Peyer's patch (tissue), 4 donors: ENCODE results near the gene CADM3.

Source experiments
- CTCF ChIP-seq, 6 experiments: fragments of 450-650 bp in 4 of 6; fragments of 200-600 bp in 2 of 6; sonication (generic) in 1 of 6; IDR thresholded peaks; one replicate each; pipeline ENCODE4 v1.5.1; 2017 to 2019; ENCODE audit warnings: antibody characterized with exemption in 6 of 6, mild to moderate bottlenecking in 3 of 6, moderate library complexity in 1 of 6
- POLR2A ChIP-seq, 2 donors: fragments of 450-650 bp; IDR thresholded peaks; one replicate each; pipeline ENCODE4 v1.5.1; 2017; ENCODE audit warnings: antibody characterized with exemption in 2 of 2, mild to moderate bottlenecking in 2 of 2, moderate library complexity in 2 of 2

- TF ChIP-seq CTCF (IDR thresholded peaks at IDR 0.05) (no peak), POLR2A (IDR thresholded peaks at IDR 0.05) (no peak)
These were observed 51.6 kb downstream of the CADM3 start for GRCh38 chr1:159223004-159223403.
